GM20000 (cell line): ENCODE results near the gene CARD19.
A peak's percentile ranks its signal among the peaks of the same experiment; 100 is the strongest.

ENCODE experiments used
- DNase-seq: peaks from one replicate; pipeline ENCODE4 v3.0.0; 2012; ENCODE audit warnings: low spot score
- TF ChIP-seq, protein P1 (sequence below): IDR thresholded peaks from 2 replicates; pipeline ENCODE4 v1.5.1; 2012; ENCODE audit warnings: mild to moderate bottlenecking, control low read depth; ENCODE audit errors: extremely low read depth, missing control alignments

Gene CARD19

DNA sequence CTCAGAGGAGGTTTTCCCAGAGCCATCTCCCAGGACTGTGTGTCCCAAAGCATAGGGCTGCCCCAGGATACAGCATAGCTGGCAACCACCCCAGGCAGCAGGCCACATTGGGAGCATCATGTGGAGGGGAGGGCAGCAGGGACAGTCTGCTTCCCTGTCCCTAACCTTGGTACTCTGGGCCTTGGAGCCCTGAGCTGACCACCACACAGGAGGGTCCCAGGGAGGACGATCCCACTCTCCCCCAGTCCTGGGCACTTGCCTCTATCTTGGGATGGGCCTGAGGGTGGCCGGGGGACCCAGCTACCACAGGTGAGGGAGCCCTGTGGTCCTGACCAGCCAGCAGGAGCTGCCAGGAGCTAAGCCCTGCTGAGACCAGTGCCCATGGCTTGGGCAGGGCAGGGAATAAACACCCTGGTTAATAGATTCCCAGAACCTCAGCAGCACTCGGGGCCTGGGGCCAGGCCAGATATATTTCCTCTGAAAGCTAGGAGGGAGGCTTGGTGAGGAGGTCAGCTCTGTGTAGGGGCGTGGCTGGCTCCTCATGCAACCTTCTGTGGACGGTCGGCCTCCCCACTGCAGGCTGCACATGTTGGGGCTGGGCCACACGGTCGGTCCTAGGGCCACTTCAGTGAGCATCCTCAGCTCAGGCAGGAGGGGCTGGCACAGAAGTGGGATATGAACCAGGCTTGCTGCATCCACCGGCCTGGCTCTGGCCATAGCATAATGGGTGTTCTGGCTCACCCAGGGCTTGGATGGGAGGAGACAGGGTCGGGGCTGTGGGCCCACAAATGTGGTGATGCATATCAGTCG lies 33.9 kb downstream of the CARD19 start:
- TF ChIP-seq, protein P1, sequence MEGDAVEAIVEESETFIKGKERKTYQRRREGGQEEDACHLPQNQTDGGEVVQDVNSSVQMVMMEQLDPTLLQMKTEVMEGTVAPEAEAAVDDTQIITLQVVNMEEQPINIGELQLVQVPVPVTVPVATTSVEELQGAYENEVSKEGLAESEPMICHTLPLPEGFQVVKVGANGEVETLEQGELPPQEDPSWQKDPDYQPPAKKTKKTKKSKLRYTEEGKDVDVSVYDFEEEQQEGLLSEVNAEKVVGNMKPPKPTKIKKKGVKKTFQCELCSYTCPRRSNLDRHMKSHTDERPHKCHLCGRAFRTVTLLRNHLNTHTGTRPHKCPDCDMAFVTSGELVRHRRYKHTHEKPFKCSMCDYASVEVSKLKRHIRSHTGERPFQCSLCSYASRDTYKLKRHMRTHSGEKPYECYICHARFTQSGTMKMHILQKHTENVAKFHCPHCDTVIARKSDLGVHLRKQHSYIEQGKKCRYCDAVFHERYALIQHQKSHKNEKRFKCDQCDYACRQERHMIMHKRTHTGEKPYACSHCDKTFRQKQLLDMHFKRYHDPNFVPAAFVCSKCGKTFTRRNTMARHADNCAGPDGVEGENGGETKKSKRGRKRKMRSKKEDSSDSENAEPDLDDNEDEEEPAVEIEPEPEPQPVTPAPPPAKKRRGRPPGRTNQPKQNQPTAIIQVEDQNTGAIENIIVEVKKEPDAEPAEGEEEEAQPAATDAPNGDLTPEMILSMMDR = no peak
- no peak for DNase-seq

DNA sequence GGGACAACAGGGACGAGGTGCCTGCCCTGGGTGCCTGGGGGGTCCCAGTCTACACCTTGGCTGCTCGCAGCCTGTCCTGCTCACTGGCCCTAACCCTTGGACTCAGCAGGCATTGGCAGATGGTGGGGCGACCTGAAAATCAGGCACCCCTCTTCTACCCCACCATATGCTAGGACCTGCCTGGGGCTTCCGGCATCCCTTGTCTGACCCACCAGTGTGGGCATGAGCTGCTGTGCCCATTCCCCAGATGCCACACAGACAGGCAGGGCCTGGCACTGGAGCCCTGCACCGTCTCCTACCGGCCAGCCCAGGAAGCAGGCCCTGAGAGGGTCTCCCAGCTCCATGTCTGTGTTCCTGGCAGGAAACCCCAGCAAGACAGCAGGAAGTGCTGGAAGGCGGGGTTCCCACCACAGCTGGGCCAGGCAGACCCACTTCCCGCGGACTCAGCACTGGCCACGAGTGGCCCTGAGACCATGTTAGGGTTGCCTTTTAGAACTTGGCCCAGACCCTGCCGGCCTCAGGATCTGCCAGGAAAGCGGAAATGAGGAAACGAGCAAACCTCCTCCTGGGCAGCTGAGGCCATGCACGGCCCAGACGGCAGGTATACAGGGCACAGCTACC lies 35.0 kb downstream of the CARD19 start:
- TF ChIP-seq, protein P1 = no peak
- DNase-seq = no peak

DNA sequence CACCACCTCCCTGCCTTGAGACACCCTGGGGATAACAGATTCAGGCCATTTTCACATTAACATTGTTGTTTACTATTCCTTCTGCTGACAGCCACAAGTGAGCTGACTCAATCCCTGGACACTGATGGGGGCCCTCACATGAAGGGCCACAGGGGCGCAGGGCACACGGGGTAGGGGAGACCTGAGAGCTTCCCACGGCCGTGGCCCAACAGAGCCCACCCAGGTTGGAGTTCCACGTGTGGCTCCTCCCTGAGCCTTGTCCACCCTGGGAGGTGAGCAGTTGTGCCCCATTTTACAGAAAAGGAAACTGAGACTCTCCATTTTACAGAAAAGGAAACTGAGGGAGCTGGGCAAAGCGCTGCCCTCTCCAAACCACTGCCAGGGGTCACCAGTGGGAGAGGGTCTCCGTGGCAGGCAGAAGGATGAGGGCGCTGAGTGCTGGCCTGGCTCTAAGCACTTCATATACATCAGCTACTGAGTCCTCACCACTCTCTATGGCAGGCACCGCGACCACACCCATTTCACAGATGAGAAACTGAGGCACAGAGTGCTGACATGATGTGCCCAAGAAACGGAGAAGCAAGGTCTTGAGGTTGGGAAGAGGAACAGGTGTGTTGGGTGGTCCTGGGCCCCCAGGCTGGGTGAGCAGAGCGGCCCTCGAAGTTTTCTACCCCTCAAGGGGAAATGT lies 35.7 kb downstream of the CARD19 start:
- DNase-seq = no peak

DNA sequence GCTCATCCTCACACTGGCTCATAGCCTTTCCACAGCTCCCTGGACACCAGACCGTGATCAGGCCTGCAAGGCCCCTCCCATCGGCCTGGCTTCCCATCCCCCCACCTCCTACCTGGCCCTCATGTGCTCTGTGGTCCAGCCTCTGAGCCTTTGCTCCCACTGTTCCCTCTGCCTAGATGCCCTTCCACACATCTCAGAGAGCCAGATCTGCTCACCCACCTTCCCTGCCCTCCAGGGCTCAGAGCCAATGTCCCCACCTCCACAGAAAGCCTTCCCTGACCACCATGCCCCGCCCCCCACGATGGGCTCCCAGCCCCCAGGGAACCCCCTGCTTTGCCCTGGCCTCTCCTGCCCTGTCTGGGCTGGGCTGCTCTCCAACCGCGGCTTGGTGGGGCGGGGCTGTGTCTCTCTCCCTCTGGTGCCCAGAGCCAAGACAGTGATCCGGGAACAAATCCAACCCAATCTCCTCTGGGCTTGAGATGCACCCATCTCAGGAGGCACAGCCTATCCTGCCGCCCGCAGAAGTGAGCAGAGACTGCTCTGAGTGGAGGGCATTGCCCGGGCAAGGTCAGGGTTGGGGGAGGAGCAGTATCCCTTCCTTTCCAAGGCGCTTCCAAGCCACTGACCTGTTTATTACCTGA lies 36.4 kb downstream of the CARD19 start:
- DNase-seq = no peak
- TF ChIP-seq, protein P1 = no peak

More for the DNA sequence above, 35.7 kb downstream of the CARD19 start:
- TF ChIP-seq, protein P1 = no peak

DNA sequence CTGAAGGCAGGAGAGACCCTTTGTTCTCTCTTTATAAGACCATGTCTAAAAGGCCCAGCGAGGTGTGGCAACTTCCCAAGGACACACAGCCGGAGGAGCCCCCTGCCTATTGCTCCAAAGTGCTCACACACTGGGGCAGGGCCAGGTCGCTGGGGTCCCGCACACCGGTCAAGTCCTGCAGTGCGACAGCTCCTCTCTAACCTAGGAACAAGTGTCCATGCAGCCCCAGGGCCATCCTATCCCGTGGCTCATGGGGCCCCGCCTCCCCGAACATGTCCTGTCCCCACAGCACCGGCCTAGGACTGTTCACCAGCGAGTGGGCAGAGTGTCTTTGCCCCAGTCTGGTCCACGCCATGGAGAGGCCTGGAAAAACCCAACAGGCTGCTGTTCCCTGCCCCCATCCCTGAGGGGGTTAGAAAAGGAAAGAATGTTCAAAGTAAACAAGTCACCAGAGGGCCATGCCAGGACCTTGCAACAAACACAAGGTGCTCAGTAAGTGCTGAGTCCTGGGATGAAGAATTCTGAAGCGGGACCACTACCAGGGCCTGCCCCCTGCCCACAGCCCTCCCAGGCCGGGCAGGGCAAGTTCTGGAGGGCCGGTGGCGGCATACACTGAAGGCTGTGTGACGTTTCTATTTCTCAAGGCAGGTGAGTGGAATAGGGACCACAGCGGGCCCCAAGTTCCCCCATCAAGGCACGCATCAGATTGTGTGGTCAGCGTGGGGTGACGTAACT lies 37.1 kb downstream of the CARD19 start:
- no peak for DNase-seq
- TF ChIP-seq, protein P1 = no peak

DNA sequence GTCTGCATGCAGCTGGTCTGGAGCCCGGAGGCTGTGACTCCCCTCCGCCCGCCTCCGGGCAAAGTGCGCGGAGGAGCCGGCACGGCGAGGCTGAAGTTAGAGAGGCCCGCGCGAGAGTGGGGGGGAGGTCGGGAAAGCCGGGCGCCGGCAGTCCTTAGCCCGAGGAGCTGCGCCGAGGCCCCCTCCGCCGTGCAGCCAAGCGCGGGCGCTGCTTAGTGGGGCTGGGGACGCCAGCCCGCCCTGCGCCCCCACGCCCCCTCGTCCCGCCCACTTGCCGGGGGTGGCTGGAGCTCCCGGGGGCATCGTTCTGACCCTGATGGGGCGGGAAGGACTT lies 37.6 kb downstream of the CARD19 start:
- DNase-seq = peak; percentile 88
- TF ChIP-seq, protein P1 = no peak
